Breast epithelium (tissue), 3 donors: ENCODE results near the gene BCAS3.

Source experiments
- CTCF ChIP-seq, 3 donors: fragments of 450-650 bp; IDR thresholded peaks; one replicate each; pipeline ENCODE4 v1.5.1; 2016 to 2017; ENCODE audit warnings: antibody characterized with exemption in 3 of 3, mild to moderate bottlenecking in 3 of 3, moderate library complexity in 3 of 3
- POLR2AphosphoS5 ChIP-seq, 3 donors: sonication (generic); formaldehyde crosslinking; IDR thresholded peaks; one replicate each; pipeline ENCODE4 v1.6.1; 2017; ENCODE audit warnings: antibody characterized with exemption in 3 of 3

DNA sequence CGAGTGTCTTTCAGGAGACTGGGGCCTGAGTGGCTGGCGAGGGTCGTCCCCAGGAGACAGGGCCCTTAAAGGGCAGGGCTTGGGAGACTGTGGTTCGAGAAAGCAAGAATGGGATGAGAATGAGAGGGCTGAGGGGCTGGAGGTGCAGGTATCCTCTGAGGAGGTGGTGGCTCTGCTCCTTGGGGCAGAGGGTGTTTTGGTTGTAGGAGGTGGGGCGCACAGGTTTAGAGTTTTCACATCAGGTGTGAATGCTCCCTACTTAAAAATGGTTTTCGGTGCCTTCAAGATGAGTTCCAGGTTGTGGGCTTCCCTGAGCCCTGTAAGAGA is 430 bp downstream of the BCAS3 start:
- TF ChIP-seq CTCF (IDR thresholded peaks at IDR 0.05), result no peak
- no peak for TF ChIP-seq POLR2AphosphoS5 (IDR thresholded peaks at IDR 0.05)
